ENCODE data around the gene MPPED1.

MPPED1 gene

DNA sequence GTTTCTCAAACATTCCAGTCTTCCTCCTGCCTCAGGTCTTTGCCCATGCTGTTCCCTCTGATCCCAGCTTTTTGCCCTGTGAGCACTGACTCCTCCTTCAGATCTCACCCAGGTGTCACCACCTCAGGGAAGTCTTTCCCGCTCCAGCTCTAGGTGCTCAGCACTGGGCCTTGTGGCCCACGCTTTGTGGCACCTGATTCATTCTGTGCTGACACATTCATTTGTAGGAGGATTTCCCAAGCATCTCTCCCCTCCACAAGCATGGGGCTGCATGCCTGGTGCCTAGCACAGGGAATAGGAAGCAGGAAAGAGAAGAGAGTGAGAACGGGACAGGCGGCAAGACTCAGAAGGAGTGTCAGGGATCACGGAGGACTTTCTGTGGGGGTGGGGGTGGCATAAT lies 17.6 kb downstream of the MPPED1 start:
- DNase-seq (ENCODE audit: low read depth, low spot score): no peak

DNA sequence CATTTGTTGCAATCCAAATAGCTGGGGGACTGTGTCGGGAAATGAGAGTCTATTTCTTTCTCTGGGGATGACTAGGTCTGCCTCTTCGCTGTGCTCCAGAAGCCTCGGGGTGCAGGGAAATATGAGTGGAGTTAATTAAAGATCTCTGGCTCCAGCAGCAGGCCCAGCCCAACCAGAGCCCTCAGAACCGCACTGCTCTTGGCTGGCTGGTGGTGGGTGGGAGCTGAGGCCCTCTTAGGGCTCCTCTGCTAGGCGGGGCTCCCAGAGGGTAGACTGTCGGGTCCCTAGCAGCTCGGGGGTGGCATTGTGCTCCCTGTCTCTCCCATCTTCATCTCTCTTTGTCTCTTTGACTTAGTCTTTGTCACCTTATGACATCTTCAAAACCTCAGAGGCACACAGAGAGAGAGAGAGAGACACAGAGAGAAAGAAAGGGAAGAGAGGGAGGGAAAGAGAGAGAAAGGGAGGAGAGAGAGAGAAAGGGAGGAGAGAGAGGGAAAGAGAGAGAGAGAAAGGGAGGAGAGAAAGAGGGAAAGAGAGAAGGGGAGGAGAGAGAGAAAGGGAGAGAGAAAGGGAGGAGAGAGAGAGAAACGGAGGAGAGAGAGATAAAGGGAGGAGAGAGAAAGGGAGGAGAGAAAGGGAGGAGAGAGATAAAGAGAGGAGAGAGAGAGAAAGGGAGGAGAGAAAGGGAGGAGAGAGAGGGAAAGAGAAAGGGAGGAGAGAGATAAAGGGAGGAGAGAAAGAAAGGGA lies 20.2 kb downstream of the MPPED1 start:
- DNase-seq (ENCODE audit: low read depth, low spot score): no peak

DNA sequence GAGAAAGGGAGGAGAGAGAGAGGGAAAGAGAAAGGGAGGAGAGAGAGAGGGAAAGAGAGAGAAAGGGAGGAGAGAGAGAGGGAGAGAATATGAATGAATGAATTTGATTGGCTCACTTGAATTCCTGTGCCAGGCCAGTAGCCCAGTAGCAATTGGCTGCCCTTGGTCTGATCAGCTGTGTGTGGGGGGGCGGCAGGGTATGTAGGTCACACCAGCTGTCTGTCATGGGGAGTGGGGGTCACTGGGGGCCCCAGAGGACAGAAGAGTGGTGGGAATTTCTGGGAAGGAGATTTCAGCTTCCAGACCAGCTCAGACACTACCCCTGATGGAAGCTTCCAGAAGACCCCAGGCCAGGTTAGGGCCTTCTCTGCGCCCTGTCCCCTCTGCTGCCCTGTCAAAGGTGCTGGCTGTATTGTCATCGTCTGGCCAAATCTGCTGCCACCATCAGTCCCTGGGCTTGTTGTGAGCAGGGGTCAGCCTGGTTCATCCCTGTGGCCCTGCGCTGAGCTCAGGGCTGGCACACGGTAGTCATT lies 21.1 kb downstream of the MPPED1 start:
- no peak for DNase-seq (ENCODE audit: low read depth, low spot score)

DNA sequence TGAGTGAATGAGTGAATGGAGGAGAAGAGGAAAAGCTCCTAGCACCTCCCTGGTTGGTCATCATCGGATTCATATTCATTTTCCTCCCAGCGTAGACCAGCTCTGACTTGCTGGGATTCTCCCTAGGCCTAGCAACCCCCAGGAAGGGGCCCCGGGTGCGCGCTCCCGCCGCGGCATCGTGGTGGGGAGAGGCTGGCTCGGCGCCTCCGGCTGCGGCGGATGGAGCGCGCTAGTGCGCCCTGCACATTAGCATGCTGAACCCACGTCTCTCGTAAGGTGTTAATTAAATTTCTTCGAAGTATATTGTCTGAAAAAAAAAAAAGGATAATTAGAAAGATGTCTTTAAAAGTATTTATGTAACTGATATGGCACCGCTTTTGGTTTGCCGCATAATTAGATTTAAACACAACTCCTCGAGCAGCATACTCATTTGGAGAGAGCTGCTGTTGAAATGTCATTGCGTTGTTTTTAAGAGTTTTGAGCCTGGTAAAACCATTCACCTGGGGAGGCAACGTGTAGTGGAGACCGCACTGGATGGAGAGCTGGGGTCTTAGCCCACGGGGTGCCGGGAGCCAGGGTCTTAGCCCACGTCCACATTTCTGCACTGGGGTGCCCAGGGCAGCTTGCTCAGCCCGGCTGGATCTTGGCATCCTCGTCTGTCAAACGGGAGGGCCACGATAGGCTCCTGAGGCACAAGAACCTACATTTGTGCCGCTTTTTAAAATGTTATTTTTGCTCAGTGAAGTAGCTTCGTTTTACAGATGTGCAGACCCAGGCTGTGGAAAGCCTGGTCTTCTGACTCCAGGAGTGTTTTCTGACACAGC lies 21.8 kb downstream of the MPPED1 start:
- DNase-seq (ENCODE audit: low read depth, low spot score): no peak

DNA sequence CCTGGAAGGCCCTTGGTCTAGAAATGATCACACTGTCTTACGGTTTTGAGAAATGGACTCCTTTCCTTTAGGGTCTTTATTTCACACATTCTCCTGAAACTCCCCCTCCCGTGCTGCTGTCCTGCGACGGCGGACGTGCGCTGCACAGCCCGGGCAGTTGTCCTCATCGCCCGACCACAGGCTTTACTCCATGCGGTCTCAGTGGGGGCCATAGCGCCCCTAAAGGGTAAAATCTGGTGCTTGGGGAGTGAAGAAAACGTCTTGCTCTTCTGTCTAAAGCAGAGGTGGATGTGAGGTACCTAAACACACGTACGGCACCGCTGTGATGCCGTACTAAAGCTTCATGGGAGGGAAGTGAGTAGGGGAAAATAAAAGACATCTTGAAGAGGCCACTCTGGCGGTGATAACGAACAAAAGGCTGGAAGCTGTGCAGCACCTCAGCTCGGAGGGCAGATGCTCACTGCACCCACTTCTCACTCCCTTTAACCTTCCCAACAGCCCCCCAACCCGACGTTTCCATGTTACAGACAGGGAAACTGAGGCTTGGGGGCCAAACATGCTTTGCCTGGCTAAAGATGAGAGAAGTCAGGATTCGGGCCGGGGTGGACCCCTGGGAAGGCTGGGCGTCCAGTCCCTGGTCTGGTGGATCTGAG lies 22.6 kb downstream of the MPPED1 start:
- no peak for DNase-seq (ENCODE audit: low read depth, low spot score)

DNA sequence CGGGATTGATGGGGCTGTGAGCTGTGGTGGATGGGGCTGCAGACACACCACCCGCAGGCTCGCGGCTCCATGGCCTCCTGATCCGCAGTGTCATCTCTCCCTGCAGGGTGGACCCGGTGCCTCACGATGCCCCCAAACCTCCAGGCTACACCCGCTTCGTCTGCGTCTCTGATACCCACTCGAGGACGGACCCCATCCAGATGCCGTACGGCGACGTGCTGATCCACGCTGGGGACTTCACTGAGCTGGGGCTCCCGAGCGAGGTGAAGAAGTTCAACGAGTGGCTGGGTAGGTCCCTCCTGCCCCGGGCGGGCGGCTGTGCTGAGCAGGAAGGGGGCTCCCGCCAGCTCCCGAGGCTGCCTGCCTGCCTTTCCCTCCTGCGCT lies 23.1 kb downstream of the MPPED1 start:
- DNase-seq (ENCODE audit: low read depth, low spot score): no peak

DNA sequence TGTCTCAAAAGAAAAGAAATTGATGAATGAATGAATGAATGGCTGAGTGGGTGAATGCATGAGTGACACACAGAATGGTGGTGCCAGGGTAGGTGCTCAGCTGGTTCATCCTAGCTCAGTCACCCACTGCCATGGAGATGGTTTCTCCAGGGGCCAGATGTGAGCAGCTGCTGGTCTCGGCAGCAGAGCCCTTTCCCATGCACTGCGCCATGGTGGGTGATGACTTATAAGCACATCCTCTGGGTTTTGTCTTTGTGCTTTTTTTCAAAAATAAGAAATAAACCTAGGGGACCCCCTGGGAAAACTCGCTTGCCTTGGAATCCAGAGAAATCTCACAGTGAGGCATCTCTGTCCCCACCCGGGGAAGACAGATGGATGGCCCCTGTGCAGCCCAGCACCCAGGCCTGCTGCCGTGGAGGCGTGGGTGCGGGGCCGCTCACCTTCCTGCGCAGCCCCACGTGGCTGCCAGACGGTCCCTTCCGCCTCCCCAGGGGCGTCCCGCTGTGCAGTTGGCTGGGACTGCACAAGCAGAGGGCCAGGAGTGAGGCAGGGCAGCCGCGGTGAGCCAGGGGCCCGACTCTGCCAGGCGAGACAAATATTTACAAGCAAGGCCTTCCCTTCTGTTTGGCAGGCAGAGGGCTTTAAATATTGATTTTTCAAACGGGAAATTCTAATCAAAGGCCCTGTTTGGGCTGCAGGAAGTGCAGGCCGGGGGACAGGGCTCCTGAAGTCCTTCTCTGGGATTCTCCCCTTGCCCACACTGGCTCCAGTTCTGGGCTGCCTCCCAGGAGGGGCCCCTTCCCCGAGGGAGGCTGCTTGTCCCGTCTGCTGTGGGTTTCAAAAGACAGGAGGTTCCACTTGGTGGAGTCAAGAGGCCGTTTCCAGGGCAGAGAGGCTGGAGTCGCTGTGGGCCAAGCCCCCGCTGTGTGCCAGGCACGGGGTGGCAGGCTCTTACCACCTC lies 24.3 kb downstream of the MPPED1 start:
- no peak for DNase-seq (ENCODE audit: low read depth, low spot score)

DNA sequence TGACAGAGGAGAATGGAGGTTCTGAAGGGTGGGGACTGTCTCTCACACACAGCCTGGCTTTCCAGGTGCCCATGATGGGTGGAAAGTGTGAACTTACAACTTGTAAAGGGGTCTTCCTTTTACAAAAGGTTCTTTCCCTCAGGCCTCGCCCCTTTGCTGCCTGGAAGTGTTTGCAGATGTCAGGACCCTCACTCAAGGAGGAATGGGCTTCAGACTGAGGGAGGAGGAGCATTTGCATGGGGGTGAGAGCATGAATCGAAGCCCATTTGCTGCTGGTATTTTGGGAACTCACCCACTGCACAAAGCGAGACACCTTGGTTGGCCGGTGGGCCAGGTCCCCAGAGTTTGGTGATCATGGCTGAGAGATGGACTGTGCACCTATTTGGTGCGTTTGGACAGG lies 25.1 kb downstream of the MPPED1 start:
- no peak for DNase-seq (ENCODE audit: low read depth, low spot score)

DNA sequence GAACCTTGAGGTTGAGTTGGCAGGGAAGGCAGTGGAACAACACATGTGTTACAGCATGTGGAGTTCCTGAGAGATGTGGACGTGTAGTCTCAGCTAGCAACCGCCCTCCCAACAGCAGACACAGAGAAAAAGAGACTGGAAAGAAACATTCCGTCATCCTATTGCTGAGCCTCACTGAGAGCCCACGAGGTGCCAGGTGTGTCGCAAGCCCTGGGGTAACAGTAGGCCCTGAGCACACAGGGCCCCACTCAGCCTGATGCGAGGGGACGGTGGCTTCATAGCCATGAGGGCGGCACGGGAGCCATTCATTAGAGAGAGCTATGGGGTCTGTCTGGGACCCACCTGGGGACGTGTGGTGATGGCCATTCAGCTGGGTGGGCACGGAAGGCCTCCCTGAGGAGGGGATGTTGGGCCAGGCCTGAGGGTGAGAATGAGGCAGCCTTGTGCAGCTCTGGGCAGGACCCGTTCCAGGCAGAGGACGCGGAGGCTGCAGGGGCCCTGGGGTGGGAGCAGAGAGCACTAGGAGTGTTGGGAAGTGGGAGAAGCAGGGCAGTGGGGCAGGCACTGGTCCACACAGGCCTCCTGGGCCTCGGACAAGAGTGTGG lies 26.2 kb downstream of the MPPED1 start:
- DNase-seq (ENCODE audit: low read depth, low spot score): no peak

DNA sequence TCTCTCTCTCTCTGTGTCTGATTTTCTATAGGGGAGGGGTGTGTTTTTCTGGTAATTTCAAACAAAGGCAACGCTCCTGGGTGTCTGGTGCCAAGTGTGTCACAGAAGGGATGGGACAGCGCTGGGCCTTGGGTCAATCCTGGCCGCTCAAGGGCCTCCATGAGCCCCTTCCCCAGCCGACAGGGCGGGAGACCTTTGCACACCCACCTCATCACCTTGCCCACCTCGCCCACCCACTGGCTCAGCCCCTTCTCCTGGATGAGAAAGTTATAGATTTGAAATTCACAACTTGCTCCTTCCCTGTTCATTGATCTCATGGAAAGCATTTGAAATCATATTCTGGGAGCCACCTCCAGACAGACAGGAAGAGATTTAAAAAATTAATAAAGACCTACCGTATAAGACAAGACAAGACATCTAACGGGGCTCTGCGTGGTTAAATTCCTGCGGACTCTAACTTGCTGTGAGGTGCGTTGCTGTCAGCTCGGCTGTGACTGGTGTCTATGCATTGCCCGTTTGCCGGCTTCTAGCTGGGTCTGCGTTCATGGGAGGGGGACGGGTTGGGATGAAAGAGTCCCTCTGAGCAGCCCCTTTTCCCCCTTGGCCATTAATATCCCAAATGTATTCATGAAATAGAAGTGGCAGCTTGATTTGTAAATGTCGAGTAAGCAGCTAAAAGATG lies 27.0 kb downstream of the MPPED1 start:
- no peak for DNase-seq (ENCODE audit: low read depth, low spot score)

DNA sequence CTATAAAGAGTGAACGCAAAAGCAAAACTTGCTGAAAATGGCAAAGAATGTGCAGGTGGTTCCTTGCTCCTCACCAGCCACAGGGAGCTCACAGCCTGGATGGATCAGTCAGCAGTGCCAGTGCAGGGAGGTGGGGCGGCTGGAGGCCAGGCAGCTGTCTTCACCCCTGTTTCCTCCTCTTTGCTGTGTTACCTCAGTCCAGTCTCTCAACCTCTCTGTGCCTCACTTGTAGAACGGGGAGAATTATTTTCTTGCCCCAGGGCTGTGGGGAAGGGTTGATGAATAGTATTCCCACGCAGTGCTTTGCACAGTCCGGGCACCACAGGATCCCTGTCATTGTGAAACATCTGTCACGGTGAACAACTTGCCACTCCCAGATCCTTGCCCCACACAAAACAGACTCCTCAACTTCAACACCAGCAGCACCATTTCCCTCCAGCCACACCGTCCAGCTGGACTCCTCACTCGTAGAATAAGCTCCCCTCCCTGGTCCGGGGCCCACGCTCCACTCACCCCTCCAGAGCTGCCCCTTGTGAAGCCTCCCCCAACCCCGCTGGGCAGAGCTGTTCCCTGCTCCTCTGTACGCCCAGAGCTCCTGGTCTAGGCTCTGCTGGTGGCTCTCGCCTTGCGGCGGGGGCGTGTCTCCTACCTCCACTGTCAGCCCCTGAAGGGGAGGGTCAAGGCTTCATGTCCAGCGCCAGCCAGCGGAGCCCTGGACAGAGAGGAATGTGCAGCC lies 27.7 kb downstream of the MPPED1 start:
- no peak for DNase-seq (ENCODE audit: low read depth, low spot score)

DNA sequence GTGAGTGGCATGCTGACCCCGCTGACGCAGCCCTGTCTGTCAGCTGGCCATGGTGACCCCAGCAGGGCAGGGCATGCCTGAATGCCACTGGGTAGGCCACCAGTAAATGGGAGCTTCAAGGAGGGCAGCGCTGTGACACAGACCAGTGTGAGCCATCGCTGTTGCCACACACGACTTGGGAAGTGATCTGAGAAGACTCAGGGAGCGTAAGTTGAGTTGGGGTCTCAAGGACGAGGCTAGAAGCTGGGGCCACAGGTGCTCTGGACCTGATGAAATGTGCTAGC lies 28.2 kb downstream of the MPPED1 start:
- DNase-seq (ENCODE audit: low read depth, low spot score): no peak

DNA sequence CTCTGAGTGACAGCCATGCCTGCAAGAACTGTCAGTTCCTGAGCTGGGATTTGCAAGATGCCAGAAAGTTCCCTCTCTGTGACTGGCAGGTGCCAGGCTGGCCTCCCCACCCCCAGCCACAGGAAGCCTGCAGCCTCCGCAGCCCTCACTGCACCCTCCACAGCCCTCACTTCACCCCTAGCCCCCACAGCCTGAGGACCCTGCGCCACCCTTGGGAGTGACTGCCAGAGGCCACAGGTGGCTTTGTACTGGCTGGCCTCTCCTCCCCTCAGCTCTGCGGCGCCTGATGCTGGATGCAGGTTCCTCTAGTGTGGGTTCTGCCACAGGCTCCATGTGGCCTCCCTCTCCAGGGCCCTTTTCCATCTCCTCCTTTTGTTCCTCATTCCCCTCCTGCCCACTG lies 28.7 kb downstream of the MPPED1 start:
- DNase-seq (ENCODE audit: low read depth, low spot score): no peak

DNA sequence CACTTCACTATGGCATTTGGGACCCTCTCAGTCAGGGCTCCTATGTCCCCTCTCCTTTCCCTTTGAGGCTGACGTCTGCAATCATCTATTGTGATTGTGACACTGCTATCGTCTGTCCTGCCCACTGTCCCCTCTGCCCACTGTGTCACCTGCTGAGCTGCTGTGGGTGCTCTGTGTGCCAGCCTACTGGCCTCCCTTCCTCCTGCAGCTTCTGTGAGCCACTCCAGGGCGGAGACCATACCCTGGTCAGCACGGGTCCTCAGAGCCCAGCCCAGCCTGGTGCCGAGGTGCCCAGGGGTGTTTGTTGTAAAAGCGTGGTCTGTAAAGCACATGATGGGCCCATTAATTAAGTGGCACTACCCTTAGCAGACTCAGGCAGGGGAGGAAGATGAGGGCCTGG lies 29.4 kb downstream of the MPPED1 start:
- no peak for DNase-seq (ENCODE audit: low read depth, low spot score)

DNA sequence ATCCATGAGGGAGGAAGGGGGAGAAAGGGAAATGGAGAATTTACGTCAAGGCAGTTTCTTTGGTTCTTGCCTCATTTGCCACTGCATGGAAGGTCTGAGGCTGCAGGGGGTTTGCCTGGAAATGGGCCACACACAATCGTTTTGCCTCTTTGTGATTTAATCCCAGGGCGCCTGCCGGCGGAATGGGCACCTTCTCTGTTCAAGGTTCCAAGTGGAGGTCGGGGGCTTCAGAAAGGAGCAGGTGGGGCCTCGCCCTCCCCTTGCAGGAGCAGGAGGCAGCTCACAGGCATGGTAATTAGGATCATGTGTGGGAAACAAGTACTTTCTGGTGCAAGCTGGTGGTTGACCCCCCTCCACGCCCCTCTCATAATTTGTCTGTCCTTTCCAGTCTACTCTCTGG lies 29.9 kb downstream of the MPPED1 start:
- no peak for DNase-seq (ENCODE audit: low read depth, low spot score)

DNA sequence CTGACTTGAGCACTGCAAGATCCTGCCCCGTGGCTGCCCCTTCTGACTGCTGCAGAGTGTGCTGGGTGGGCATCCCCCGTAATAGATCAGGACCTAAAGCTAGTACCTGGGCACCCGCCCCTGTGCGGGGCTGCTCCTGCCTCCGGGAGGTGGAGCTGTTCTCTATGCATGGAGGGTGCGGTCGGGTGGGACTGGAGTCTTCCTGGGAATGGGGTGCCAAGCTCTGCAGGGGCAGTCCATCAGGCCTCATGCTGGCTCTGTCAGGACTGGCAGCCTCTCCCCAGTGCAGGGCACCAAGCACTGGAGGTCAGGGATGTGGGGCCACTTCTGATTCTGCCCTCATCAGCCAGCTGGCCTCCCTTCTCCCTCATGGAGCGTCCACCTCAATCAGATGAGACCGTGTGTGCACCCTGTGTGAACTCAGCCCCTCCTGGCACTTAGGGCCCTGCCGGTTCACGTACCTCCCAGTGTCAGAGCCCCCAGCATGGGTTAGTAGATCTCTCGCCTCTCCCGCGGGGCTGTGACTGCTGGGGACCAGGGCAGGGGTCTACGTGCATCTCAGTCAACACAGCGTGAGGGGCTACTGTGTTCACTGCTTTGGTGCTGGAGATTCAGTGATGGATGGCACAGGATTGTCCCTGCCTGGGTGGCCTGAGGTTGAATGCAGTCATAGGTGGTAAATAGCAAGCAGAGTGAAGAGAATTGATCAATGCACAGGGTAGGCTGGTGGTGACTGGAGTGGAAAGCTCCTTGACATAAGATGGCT lies 30.8 kb downstream of the MPPED1 start:
- DNase-seq (ENCODE audit: low read depth, low spot score): no peak

DNA sequence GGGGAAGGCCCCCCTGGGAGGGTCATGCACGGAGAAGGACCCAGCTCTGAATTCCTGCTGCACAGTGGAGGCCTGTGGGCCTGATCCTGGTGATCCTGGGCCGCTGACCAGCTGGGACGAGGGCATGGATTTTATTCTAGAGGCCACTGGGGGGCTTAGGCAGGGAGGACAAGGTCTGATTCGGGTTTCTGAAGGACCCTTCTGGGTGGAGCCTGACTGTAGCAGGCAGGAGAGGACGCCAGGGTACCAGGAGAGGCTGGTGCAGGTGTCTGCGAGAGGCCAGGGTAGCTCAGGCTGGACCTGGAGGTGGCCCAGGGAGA lies 31.3 kb downstream of the MPPED1 start:
- DNase-seq (ENCODE audit: low read depth, low spot score): no peak

DNA sequence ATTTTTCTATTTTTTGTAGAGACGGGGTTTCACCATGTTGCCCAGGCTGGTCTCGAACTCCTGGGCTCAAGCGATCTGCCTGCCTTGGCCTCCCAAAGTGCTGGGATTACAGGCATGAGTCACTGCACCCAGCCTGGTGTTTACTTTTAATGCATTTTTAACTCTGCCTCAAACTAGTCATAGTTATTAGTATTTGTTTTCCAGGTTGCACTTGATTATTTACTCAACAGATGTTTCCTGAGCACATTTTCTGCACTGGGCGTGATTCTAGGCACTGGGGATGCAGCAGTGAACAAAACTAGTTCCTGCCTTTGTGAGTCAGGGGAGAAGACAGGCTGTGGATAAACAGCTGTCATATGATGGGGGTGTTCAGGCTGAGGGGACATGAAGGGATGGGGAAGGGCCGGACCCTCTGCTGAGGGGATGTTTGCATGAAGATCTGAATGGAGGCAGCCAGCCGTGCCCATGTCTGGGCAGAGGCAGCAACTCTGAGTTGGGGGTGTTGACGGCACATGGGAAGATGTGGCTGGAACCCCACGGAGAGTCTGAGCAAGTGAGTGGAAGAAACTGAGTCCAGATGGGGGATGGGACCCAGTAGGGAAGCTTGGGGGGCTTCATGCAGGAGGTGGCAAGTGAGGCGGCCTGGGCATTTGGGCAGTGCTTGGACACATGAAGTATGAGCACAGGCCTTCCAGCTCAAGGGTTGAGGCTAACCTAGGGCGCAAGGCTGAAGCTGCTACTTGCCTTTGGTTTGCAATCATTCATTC lies 34.4 kb downstream of the MPPED1 start:
- DNase-seq (ENCODE audit: low read depth, low spot score): no peak

DNA sequence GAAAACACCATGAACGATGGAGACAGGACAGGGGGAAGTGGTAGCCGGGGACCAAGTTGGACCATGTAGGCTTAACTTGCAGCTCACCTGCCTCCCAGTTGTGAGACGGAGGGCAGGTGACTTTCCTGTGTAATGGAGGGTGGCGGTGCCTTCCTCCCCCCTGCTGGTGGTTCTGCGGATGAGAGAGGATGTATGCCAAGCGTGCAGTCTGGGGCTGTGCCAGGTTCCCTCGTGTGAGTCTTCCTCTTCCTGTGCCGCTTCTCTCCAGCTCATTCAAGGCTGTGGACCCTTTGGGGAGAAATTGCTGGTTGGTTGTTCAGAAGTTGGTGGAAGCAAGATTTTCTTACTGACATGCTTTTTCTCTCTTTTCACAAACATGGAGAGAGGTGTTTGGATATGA lies 35.1 kb downstream of the MPPED1 start:
- DNase-seq (ENCODE audit: low read depth, low spot score): no peak

Measured in activated CD4-positive, CD25-positive, alpha-beta regulatory T cell treated with anti-CD3 and anti-CD28 coated beads, Interleukin-2, amount 50 U/mL, for 16 hours (primary cell).